ENCODE data around the gene PDE10A. TPM values are rescaled to one million over a fixed set of nuclear protein-coding genes. Genes with fewer than 3 reads are reported as not detected.

The PDE10A gene
- total RNA-seq, 1 donor from 2014 or later, result 15.8 TPM

- no peak for DNase-seq (ENCODE audit: low read depth)
Observed at GRCh38 chr6:165678904-165679303, 15.9 kb upstream of the PDE10A start.

GRCh38 chr6:165678429-165678828 is 15.4 kb upstream of the PDE10A start:
- DNase-seq (ENCODE audit: low read depth), result peak; percentile 17

GRCh38 chr6:165677091-165677490 is 14.1 kb upstream of the PDE10A start:
- DNase-seq (ENCODE audit: low read depth), result no peak

- no peak for DNase-seq (ENCODE audit: low read depth)
Observed at GRCh38 chr6:165676435-165677068, 13.5 kb upstream of the PDE10A start.

GRCh38 chr6:165675120-165675519 is 12.1 kb upstream of the PDE10A start:
- no peak for DNase-seq (ENCODE audit: low read depth)

GRCh38 chr6:165674155-165675029 is 11.4 kb upstream of the PDE10A start:
- DNase-seq (ENCODE audit: low read depth), result no peak

GRCh38 chr6:165671222-165671768 is 8.3 kb upstream of the PDE10A start:
- no peak for DNase-seq (ENCODE audit: low read depth)

GRCh38 chr6:165668951-165669350 is 5.9 kb upstream of the PDE10A start:
- no peak for DNase-seq (ENCODE audit: low read depth)

GRCh38 chr6:165665384-165665672 is 2.3 kb upstream of the PDE10A start:
- no peak for DNase-seq (ENCODE audit: low read depth)

- DNase-seq (ENCODE audit: low read depth), result peak; percentile 42
Observed at GRCh38 chr6:165664559-165665383, 1.7 kb upstream of the PDE10A start.

- DNase-seq (ENCODE audit: low read depth), result peak; percentile 70
Observed at GRCh38 chr6:165663736-165664558, 906 bp upstream of the PDE10A start.

- peak; percentile 74 for DNase-seq (ENCODE audit: low read depth)
Observed at GRCh38 chr6:165663377-165663735, 315 bp upstream of the PDE10A start.

- DNase-seq (ENCODE audit: low read depth), result peak; percentile 73
Observed at GRCh38 chr6:165662041-165662748, 846 bp downstream of the PDE10A start.

- DNase-seq (ENCODE audit: low read depth), result no peak
Observed at GRCh38 chr6:165661664-165662025, 1.4 kb downstream of the PDE10A start.

- peak; percentile 59 for DNase-seq (ENCODE audit: low read depth)
Observed at GRCh38 chr6:165660857-165661663, 2.0 kb downstream of the PDE10A start.

GRCh38 chr6:165659945-165660856 is 2.8 kb downstream of the PDE10A start:
- peak; percentile 51 for DNase-seq (ENCODE audit: low read depth)

- DNase-seq (ENCODE audit: low read depth), result no peak
Observed at GRCh38 chr6:165658395-165659058, 4.5 kb downstream of the PDE10A start.

- no peak for DNase-seq (ENCODE audit: low read depth)
Observed at GRCh38 chr6:165657325-165657680, 5.7 kb downstream of the PDE10A start.

All from myocyte (in vitro differentiated cells).